Activated CD4-positive, CD25-positive, alpha-beta regulatory T cell treated with anti-CD3 and anti-CD28 coated beads, Interleukin-2, amount 50 U/mL, for 72 hours (primary cell): ENCODE data around the gene PARP3.

Experiments used
- DNase-seq: peaks from one replicate; pipeline ENCODE4 v3.0.0; 2021

PARP3 gene

DNA sequence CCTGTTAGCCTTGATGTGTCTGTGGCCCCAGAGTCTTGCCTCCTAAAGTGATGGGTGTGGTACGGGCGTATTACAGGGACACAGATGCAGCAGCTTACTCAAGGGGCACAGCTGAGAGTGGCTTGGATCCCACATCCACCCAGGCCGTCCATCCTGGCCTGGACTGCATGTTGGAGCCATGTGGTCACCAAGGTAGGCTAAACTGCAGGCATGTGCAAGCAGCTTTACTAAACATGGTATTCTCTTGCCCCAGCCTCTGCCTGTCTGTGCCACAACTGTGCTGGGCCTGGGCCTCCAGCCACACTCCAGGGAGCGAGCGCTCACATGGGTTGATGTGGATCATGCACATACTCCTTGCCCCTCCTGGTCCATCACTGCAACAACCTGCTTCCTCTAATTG, 7.0 kb downstream of the PARP3 start:
- no peak for DNase-seq

DNA sequence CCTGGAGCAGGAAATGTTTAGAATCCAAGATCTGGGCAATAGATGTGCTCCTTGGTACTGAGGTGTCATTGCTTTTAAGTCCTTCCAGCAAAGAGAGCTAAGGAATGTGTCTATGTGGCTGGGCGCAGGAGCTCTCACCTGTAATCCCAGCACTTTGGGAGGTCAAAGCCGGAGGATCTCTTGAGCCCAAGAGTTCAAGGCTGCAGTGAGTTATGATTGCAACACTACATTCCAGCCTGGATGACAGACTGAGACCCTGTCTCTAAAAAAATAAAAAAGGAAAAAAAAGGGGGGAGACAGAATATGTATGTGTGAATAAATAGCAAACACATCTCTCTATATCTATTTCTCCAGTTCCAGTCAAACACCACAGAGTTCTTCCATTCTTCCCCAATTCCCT, 8.7 kb downstream of the PARP3 start:
- DNase-seq: no peak

DNA sequence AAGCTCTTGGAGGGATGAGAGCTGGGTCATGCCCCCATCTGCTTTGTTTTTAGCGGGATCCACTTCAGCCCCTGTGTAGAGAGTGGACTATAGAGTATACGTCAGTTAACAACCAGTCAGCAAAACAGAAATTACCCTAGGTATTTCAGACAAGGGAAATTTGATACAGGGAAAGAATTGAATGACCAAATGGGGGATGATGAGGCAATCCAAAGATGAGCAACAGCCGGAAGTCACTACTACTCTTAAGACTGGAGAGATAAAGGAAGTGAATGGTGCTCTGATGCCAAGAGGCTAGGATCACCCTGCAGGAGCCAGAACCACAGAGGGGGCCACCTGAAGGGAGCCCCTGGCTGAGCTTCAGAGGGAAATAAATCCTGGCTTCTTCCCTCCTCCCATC, 11.3 kb downstream of the PARP3 start:
- no peak for DNase-seq

DNA sequence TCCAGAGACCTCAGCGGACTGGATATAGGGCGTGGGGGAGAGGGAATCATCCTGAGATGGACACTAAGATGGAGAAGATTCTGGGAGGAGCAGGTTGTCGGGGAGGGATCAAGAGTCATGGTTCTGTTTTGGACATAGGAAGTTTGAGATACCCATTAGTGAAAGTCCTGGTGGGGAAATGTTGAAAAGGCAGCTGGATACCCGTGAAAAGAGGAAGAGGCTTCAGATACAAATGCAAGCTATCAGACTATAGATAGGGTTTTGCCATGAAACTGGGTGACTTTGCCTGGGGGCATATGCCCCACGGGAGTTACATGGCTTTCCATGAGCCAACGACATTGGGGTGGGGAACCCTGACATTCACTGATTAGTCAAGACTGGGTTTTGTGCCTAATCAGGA, 11.9 kb downstream of the PARP3 start:
- no peak for DNase-seq

DNA sequence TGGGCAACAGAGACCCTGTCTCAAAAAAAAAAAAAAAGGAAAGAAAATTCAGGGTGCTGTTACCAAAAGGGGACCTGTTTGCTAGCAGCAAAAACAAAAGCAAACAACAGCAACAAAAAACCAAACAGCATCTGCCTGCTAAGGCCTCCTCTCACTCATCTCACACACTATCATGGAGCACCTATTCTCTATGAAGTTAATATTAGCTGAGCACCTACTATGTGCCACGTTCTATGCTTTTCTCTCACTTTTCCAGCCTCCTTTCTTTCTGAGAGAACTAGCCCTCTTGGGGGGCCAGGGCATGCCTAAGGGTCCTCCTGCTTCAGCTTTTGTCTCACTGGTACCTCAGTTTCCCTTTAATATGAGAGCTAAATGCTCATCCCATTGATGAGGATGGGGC, 12.6 kb downstream of the PARP3 start:
- no peak for DNase-seq

DNA sequence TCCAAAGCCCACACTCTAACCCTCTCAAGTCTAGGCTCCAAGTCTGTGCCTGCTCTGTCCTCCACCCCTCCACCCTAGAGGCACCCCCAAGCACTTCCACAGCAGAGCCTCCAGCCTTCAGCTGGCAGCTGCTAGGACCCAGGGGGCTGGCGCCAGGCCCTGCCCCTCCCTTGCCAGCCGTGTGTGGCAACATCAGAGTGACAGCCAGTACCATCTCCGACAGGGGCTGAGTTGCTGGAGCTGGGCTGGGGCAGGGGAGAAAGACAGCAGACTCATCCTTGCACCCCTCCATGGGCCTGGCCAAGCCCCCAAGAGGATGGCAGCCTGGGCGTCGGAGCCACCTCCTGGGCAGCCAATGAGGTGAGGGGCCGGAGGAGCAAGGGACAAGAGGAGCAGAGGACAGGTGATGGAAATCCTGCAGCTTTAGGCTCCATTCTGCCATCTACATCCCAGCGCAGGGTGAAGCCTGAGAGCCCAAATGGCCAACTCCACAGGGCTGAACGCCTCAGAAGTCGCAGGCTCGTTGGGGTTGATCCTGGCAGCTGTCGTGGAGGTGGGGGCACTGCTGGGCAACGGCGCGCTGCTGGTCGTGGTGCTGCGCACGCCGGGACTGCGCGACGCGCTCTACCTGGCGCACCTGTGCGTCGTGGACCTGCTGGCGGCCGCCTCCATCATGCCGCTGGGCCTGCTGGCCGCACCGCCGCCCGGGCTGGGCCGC, 13.2 kb downstream of the PARP3 start, which contains the start of gene GPR62:
Gene GPR62, plus strand, starts transcription at position 207 of the 718 bp plus-strand sequence. Its CDS starts 272 bp downstream, at position 479.
- no peak for DNase-seq

DNA sequence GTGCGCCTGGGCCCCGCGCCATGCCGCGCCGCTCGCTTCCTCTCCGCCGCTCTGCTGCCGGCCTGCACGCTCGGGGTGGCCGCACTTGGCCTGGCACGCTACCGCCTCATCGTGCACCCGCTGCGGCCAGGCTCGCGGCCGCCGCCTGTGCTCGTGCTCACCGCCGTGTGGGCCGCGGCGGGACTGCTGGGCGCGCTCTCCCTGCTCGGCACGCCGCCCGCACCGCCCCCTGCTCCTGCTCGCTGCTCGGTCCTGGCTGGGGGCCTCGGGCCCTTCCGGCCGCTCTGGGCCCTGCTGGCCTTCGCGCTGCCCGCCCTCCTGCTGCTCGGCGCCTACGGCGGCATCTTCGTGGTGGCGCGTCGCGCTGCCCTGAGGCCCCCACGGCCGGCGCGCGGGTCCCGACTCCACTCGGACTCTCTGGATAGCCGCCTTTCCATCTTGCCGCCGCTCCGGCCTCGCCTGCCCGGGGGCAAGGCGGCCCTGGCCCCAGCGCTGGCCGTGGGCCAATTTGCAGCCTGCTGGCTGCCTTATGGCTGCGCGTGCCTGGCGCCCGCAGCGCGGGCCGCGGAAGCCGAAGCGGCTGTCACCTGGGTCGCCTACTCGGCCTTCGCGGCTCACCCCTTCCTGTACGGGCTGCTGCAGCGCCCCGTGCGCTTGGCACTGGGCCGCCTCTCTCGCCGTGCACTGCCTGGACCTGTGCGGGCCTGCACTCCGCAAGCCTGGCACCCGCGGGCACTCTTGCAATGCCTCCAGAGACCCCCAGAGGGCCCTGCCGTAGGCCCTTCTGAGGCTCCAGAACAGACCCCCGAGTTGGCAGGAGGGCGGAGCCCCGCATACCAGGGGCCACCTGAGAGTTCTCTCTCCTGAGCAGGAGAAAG, 14.0 kb downstream of the PARP3 start:
- peak; percentile 52 for DNase-seq

DNA sequence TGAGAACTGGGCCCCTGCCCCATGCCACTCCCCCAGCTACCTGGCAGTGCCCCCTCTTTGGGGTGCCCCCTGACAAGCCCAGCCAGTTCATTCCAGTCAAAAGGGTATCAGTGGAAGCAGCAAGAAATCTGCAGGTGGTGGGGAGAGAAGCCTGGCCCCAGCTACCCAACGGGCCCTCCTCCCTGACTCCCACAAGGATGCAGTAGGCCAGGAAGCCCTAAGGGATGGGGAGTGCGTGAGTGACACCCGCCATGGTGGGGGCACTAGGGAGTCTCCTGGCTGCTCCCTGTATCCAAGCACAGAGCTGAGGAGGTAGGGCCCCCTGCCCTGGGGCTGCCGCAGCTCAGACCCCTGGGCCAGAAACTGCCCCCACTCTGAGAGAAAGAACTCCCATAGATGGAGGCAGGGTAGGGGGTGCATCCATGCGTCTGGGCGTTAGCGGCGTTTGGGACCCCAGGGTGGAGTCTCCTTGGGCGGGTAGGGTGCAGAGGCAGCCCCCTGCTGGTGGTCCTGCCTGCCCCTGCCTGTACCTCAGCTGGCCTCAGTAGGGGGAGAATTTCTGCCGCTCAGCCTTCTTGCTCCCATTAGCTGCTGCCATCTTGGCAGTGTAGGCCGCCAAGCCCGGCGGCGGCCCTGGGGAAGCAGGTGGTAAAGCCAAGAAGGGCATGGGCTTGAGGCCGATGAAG, 15.5 kb downstream of the PARP3 start:
- no peak for DNase-seq

DNA sequence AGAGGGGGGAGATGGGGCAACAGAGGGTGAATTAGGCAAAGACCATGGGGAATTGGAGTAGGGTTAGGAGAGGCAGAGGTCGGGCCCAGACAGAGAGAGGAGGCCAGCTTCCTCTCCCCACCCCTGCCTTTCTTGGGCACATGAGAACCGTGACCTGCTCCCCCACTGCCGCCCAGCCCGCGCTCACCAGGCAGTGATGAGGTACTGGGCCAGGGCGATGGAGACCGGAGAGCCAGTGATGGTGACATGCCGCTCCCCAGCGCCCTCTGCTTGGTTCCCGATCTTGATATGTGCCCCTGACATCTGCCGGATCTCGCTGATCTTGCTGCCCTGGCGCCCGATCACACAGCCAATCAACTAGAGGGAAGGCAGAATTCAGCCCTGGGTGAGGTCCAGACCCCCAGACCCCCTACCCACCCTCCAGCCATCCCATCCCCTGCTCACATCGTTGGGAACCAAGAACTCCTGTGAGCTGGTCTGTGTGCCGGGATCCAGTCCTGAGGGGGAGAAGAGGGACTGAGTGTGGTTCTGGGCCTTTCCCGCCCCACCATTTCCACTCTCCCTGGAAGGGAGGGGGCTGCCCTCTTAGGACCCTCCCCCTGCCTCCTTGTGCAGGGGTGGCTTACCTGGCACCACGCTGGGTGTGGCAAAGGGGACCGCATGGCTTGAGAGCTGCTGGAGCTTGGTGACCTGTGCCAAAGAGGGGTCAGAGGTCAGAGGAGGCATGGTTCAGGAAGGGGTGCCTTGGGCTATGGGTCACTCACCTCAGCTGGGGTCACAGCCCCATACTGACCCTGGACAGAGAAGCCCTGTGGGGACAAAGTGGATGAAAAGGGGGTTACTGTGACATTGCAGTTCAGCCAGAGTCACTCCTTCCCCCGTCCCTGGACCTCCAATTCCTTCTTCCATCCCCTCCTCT, 16.7 kb downstream of the PARP3 start:
- DNase-seq: no peak

DNA sequence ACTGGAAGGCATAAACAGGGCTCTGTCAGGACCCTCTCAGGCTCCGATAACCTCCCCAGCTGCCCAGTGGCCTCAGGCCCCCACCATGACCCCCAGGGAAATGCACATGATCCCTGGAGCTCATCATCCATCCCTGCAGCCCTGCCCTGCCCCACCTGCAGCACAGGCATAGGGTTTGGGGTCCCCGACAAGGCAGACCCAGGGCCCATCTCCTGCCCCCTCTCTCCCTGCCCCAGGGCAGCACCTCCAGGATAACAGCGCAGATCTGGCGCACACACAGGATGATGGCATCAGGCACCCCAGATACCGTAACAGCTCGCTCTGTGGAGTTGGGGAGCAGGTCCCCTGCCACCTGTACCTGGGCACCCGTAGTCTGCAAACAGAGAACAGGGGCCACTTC, 17.5 kb downstream of the PARP3 start:
- no peak for DNase-seq

DNA sequence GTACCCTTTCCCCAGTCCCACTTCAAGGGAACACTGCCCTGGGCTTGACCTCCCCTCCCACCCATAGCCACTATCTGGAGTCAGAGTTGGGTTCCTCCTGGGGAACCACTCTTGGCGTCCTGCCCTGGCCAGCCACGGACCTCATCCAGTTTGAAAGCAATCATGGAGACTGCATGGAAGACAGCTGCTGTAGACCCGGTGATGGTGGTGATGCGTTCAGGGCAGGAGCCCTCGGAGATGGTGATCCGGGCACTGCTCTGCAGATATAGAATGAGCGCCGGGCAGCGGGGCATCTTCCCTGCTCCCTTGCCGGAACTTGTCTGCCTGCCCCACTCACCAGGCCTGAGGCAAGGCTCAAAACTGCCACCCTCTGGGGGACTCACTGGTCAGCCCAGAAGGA, 18.2 kb downstream of the PARP3 start:
- DNase-seq: no peak

DNA sequence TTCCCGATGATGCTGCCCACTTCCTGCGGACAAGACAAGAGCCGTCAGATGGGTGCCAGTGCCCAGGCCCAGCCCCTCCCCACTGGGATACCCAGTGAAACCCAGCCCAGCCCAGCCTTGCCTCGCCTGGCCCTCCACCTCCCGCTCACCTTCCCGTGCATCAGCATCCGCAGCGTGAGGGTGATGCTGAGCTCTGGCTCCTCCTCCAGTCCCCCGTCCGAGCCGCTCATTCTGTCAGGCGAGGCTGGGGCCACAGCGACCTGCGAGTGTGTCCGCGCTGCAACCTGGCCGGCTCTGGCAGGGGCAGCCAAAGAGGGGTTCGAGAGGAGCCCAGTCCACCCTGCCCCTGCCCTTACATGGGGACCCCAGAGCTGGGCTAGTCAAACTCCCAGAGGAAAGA, 18.8 kb downstream of the PARP3 start:
- DNase-seq: no peak

DNA sequence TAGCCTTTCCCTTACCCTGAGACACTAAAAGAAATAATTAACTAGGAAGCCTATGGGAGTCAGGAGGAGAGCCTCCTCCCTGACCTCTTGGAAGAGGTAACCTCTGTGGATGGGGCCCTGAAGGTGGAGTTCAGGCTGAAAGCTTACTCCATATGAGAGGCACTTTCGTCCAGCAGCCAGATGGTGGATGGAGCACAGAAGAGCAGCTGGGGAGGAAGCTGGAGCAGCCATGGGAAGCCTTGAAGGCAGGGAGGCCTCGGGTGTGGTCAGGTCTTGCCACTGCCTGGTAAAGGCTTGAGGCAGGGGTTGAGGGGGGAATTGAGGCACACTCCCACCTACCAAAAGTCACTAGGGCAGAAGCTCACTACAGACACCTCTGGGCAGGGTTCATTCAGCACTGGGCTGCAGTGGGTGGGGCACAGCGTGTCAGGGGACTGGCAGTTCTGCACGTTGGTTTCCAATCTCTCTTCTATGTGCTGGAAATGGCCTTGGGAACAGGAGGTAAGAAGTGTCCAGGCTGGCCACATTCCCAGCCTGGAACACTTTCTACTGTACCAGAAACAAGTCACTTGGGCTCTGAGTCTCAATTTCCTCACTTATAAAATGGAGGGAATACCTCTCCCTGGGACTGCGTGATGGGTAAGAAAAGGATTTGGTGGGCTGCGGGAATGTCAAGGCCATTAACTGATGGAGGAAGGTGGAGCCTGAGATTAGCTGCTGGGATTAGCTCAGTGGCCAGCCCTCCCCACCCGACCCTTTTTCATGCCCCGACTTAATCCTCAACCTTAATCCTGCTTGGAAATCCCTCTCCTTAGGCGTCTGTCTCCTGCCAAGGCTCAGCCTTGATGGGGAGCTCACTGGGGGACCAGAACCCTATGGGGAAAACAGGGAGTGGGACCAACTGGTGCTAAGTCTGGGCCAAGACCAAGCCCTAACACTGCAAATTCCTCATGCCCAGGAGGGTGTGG, 19.7 kb downstream of the PARP3 start:
- no peak for DNase-seq

DNA sequence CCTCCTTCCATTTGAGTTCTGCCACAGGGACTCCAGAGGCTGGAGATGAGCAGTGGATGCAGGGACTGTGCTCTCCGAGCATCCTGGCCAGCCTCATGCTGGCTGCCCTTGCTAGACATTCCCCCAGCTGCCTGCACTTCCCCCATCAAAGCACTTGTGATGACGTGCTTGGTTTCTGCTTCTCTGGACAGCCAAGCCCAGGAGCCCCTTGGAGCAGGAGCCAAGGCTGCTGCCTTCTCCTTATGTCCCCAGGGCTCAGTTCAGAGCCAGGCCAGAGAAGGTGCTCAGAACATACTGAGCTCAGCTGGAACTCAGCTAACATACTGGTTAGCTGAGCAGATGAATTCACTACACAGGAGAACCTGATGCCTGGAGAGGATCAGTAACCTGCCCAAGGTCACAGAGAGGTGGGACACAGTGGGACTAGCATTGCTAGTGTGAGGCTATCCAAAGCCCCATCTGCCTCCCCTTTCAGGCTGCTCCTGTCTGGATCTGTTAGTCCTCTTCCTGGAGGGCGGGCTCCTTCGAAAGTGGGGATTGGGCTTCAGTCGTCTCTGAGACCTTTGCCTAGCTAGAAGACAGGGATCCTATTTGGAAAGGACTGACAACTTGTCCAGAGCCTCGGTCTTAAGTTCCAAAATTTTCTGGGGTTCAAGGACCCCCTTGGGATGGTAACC, 20.8 kb downstream of the PARP3 start:
- no peak for DNase-seq

DNA sequence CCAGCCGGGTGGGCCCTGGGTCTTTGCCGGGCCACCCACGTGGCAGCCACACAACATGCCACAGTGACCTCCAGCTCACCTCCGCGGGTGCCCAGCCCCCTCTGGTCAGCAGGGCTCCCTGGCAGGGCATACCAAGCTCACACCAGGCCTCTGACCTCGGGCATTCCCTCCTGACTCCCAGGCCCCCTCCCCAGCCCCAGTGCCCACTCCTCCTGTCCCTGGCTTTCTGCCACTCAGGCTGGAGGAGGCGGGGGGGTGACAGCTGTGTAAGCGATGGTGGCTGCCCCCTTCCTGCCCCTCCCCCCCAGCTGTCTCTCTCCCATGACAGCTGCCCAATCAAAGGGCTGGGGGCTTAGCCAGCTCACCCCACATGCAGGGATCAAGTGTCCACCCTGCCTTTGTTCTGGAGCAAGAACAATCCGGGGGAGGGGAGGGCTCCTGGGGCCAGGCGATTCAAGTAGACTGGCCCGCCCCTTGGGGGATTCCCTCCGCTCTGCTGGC, 21.8 kb downstream of the PARP3 start:
- DNase-seq: no peak

DNA sequence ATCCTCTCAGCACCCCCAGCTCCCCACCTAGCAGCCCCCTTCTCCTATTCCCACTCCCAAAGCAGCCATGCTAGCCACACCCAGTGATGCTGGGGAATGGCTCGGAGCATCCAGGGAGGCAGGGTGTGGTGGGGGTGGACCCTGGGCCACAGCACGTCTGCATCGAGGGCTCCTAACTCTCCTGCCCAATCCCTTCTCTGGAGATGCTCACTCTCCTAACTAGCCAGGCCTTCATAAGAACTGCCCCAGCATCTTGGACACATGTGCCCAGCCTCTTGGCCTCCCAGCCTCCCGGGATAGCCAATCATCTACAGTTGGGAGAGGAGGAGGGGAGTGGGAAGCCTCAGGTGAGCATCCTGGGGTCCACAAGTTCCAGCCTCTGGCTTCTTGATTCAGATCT, 22.4 kb downstream of the PARP3 start:
- DNase-seq: no peak

DNA sequence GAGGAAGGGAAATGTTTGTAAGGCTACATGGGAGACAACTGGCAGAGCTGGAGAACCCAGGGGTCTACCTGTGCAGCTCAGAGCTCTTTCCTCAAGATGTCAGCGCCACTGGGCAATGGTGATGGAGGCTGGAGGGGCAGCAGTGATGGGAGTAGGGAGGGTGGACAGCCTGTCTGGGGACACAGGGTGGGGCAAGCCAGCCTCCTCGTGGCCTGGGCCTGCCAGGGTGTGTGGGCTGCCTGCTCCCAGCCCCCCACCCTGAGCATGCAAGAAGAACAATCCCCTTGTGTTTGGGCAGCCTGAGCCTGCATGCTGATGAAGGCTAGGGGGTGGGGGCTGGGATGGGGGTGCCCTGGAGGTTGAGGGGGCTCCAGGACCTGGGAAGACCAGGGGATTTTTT, 23.9 kb downstream of the PARP3 start:
- no peak for DNase-seq

DNA sequence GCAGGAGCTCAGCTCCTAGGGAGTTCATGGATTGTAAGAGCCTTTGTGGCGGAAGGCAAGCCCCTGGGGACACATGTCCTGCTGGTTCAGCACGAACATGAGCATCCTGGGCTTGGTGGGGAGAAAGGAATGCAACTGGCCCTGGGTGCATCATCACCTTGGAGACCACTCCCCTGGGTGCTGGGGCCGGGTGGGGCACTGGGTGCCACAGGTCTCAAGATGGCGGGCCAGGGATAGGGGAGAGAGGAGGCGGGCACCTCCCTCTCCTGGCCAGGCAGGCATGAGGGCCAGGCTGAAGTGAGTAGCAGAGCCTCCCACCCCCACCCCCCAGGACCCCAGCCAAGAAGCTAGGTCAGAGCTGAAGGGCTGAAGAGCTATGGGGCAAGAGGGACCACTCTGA, 24.3 kb downstream of the PARP3 start:
- DNase-seq: no peak

DNA sequence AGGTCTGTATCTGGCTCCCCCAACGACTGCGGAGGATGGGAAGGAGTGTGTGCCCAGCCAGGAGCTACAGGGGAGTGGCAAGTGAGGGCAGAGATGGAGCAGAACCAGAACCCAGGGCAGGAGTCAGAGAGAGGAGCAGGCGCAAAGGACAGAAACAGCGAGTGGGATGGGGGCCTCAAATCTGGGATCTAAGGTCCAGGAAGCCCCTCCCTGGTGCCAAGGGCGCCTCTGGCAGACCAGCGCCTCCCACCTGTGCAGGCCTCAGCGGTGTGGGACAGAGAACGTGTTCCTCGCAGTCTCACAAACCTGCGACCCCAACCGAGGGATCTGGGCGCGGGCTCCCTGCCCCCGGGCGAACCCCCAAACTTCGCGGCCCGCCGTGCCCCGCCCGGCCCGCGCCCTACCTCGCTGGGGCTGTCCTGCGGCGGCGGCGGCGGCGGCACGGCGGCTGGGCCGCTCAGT, 24.8 kb downstream of the PARP3 start:
- no peak for DNase-seq

DNA sequence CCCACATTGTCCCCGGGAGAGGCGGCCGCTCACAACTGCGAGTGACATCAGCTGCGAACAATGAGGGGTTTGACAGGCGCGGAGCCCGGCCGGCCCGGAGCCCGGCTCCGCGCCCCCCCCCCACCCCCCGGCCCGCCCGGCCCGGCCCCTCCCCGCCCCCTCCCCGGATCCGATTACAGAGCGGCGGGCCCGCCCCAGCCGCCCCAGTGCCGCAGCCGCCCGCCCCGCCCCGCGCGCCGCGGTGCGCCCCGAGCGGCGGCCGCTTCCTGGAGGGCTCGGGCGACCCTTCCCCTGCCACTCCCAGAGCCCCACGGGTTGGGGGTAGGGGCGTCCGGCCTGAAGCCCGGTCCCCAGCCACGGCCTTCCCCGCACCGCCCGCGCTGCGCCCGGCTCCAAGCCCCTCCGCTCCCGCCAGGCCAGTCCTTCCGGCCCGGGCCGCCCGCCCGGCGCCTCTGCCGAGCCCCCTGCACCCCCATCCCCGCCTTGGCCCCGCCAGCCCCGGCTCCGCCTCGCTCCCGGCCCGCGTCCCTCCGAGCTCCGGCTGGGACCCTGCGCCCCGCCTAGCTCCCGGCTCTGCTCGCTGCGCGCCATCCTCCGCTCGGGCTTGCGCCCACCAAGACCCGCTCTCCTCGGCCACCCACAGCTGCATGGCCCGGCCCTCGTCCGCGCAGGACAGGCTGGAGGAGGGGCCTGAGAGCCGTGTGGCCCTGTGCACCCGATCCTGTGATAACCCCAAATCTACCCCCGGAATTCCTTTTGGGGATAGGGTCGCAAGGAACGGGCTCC, 25.4 kb downstream of the PARP3 start, which contains the start of gene PCBP4:
Gene PCBP4, minus strand, starts transcription at position 71 of the 786 bp plus-strand sequence. CDS start 6,214 bp downstream, outside the sequence.
- no peak for DNase-seq
